Measurements from ENCODE around the gene TARBP1.

DNA sequence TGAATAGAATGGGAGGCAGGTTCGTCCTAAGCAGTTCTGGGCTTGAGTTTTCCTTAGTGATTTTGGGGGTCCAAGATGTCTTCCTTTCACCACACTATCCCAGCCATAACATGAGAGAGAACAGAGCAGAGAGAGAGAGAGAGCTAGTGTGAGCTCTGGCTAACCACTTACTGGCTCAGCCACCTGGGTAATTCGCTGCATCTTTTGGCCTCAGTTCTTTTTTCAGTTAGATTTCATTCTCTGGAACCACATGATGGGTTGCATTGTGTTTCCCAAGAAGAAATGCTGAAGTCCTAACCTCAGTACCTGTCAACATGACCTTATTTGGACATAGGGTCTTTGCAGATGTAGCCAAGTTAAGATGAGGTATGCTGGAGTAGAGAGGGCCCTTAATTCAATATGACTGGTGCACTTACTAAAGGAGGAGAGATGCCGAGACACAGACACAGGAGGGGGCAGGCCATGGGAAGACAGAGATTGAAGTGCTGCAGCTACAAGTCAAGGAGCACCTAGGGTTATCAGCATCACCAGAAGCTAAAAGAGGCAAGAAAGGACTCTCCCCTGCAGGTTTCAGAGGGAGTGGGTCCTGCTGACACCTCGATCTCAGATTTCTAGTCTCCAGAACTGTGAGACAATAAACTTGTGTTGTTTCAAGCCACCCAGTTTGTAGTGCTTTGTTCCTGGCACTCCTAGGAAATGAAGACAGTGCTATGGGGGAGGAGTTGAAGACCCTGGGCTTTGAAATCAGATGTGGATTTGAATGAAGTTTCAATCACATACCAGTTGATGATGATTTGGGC, 26.2 kb upstream of the TARBP1 start:
- TF ChIP-seq, protein P1, sequence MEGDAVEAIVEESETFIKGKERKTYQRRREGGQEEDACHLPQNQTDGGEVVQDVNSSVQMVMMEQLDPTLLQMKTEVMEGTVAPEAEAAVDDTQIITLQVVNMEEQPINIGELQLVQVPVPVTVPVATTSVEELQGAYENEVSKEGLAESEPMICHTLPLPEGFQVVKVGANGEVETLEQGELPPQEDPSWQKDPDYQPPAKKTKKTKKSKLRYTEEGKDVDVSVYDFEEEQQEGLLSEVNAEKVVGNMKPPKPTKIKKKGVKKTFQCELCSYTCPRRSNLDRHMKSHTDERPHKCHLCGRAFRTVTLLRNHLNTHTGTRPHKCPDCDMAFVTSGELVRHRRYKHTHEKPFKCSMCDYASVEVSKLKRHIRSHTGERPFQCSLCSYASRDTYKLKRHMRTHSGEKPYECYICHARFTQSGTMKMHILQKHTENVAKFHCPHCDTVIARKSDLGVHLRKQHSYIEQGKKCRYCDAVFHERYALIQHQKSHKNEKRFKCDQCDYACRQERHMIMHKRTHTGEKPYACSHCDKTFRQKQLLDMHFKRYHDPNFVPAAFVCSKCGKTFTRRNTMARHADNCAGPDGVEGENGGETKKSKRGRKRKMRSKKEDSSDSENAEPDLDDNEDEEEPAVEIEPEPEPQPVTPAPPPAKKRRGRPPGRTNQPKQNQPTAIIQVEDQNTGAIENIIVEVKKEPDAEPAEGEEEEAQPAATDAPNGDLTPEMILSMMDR (IDR thresholded peaks at IDR 0.05) = no peak
- TF ChIP-seq POLR2A (IDR thresholded peaks at IDR 0.05) = no peak
- TF ChIP-seq POLR2AphosphoS5 (IDR thresholded peaks at IDR 0.05; ENCODE audit: insufficient read depth in 1 of 2, low read depth in 1 of 2) = no peak

Measured in vagina (tissue), 2 donors.